GM12878 (cell line): Measurements from ENCODE around the gene BET1. TPM values are rescaled to one million over a fixed set of nuclear protein-coding genes. Genes with fewer than 3 reads are reported as not detected.

Experiments used
- ATAC-seq: fragments of 200-7000 bp; cut with Tn5 transposase; 3 replicates; pipeline ENCODE4 v1.9.1; 2020; ENCODE audit warnings: mild to moderate bottlenecking, moderate library complexity
- BruUV-seq: library from RNA; stranded (reverse); fragments of 400-500 nt; replicated peaks from 2 replicates; lab custom pipeline; 2021; lab: Mats Ljungman, UMichigan
- CTCF ChIA-PET: fragments of 300-600 bp; sonication (Branson Sonifier 250); formaldehyde crosslinking; extraction: SDS; loops from one replicate; lab custom pipeline; 2021; ENCODE audit warnings: inconsistent platforms; lab: Yijun Ruan, JAX
- POLR2A ChIA-PET: fragments of 350-600 bp; formaldehyde crosslinking; extraction: SDS; loops from one replicate; lab custom pipeline; 2021; ENCODE audit warnings: inconsistent platforms; lab: Charles Lee
- RAD21 ChIA-PET: fragments of 300-600 bp; sonication (Branson Sonifier 250); formaldehyde crosslinking; loops from one replicate; lab custom pipeline; 2023; ENCODE audit warnings: antibody characterized with exemption; ENCODE audit not compliant: unreplicated experiment; lab: Charles Lee
- SMC1A ChIA-PET: fragments of 300-600 bp; sonication (Branson Sonifier 250); formaldehyde crosslinking; loops from one replicate; lab custom pipeline; 2023; ENCODE audit not compliant: unreplicated experiment, uncharacterized antibody; lab: Charles Lee
- DNase-seq: peaks from one replicate; pipeline ENCODE4 v3.0.0-alpha.2; 2011; ENCODE audit warnings: low read depth, low spot score
- FAIRE-seq: peaks from 3 replicates; lab custom pipeline; 2011; peaks lifted over from hg19 to GRCh38; lab: Jason Lieb, UNC
- H2AFZ ChIP-seq: 2 replicates; pipeline ENCODE4 v1.6.0; 2011; ENCODE audit warnings: low read depth, low read length, control low read depth; ENCODE audit not compliant: control insufficient read depth
- H3K27ac ChIP-seq: 2 replicates; pipeline ENCODE4 v1.5.1; 2011; ENCODE audit warnings: control low read depth; ENCODE audit not compliant: control insufficient read depth, insufficient read depth
- H3K27me3 ChIP-seq, 2 experiments: replicated peaks in 1 of 2; 2 replicates each; pipeline versions ENCODE4 v1.6.0 to v1.6.1; 2011; ENCODE audit warnings: low read length in 1 of 2; ENCODE audit not compliant: control insufficient read depth in 2 of 2, insufficient read depth in 2 of 2
- H3K36me3 ChIP-seq, 2 experiments: 2 replicates each; pipeline ENCODE4 v1.5.1; 2011; ENCODE audit warnings: low read length in 1 of 2; ENCODE audit not compliant: control insufficient read depth in 2 of 2, insufficient read depth in 2 of 2
- H3K4me1 ChIP-seq: 2 replicates; pipeline ENCODE4 v1.6.1; 2011; ENCODE audit warnings: mild to moderate bottlenecking, low read length, moderate library complexity, mixed read lengths; ENCODE audit not compliant: control insufficient read depth, insufficient read depth
- H3K4me2 ChIP-seq: 2 replicates; pipeline ENCODE4 v1.6.0; 2011; ENCODE audit warnings: control low read depth; ENCODE audit not compliant: control insufficient read depth, insufficient read depth
- H3K4me3 ChIP-seq: fragments of 200-600 bp; sonication (generic); 2 replicates; pipeline ENCODE4 v1.5.1; 2016
- H3K79me2 ChIP-seq: 2 replicates; pipeline ENCODE4 v1.6.0; 2011; ENCODE audit warnings: low read length; ENCODE audit not compliant: control insufficient read depth, insufficient read depth
- H3K9ac ChIP-seq: 2 replicates; pipeline ENCODE4 v1.8.0; 2011; ENCODE audit warnings: low read length, control low read depth, mixed read lengths; ENCODE audit not compliant: control insufficient read depth, insufficient read depth
- H3K9me3 ChIP-seq: replicated peaks from 3 replicates; pipeline ENCODE4 v1.5.1; 2011; ENCODE audit warnings: mild to moderate bottlenecking, low read length; ENCODE audit not compliant: control insufficient read depth, insufficient read depth
- H4K20me1 ChIP-seq: 2 replicates; pipeline ENCODE4 v1.6.0; 2011; ENCODE audit not compliant: control insufficient read depth, insufficient read depth
- BHLHE40 ChIP-seq, 2 experiments: fragments of 450-650 bp in 1 of 2; IDR thresholded peaks; 2 replicates each; pipeline ENCODE4 v1.6.1; 2011 to 2017; ENCODE audit warnings: low read depth in 2 of 2, borderline replicate concordance in 1 of 2, improper control_type of control experiment in 1 of 2, low read length in 1 of 2, mild to moderate bottlenecking in 1 of 2
- CEBPZ ChIP-seq: fragments of 150-350 bp; IDR thresholded peaks from 2 replicates; pipeline ENCODE4 v1.6.1; 2016; ENCODE audit warnings: low read depth, low read length
- CREB1 ChIP-seq: IDR thresholded peaks from 2 replicates; pipeline ENCODE4 v1.6.1; 2012; ENCODE audit warnings: low read depth, mild to moderate bottlenecking, inconsistent platforms
- KAT2A ChIP-seq: conservative IDR thresholded peaks from 2 replicates; pipeline ENCODE4 v1.6.1; 2011; ENCODE audit warnings: low read depth, low read length; ENCODE audit not compliant: control insufficient read depth
- MEF2A ChIP-seq: IDR thresholded peaks from 2 replicates; pipeline ENCODE4 v1.6.1; 2011; ENCODE audit warnings: low read depth, mild to moderate bottlenecking, low read length, moderate library complexity; ENCODE audit not compliant: insufficient read depth
- RCOR1 ChIP-seq: conservative IDR thresholded peaks from 2 replicates; pipeline ENCODE4 v1.6.1; 2012; ENCODE audit warnings: low read depth, low read length, improper control_type of control experiment
- RELB ChIP-seq: fragments of 450-650 bp; IDR thresholded peaks from 2 replicates; pipeline ENCODE4 v1.6.1; 2017; ENCODE audit warnings: low read depth, mild to moderate bottlenecking, moderate library complexity
- ZNF274 ChIP-seq: IDR thresholded peaks from one replicate; pipeline ENCODE4 v1.8.0; 2011; ENCODE audit not compliant: insufficient read length, insufficient read depth
- WGBS: methylation state at CpG from one replicate; pipeline ENCODE4 v1.1.6; 2016; ENCODE audit warnings: low lambda C conversion rate; ENCODE audit not compliant: insufficient replicate concordance, insufficient coverage; ENCODE audit errors: missing lambda C conversion rate; 5-methylcytosine and 5-hydroxymethylcytosine counted together
- in situ Hi-C: fragments of 300-500 bp; cut with MboI; formaldehyde crosslinking; loops from 9 replicates; pipeline ENCODE4 v1.14.3; 2018; ENCODE audit warnings: mixed read lengths
- intact Hi-C: fragments of 100-400 bp; cut with micrococcal nuclease; formaldehyde crosslinking; loops from one replicate; pipeline ENCODE4 v1.14.2; 2022; ENCODE audit not compliant: unreplicated experiment
- polyA plus RNA-seq, 11 experiments: library from polyadenylated mRNA; depleted of rRNA in 4 of 11; unstranded in 6 of 11; stranded (reverse) in 5 of 11; fragments of >200 nt; fragmentation: Nextera tagmentation in 4 of 11; fragmentation: Illumina TruSeq in 1 of 11; extraction: Ambion mirVana in 4 of 11; extraction: Trizol in 1 of 11; gene quantifications; 1 replicate in 1 of 11; 2 replicates in 10 of 11; pipeline versions ENCODE4 v1.2.1 to v1.2.3, GENCODE V29; 2011 to 2016; ENCODE audit warnings: inconsistent platforms in 2 of 11, missing spikeins in 2 of 11, low read depth in 1 of 11
- total RNA-seq, 4 experiments: library from RNA; depleted of rRNA in 3 of 4; stranded (reverse); fragments of >200 nt in 3 of 4; fragmentation: Illumina TruSeq in 1 of 4; extraction: Trizol in 1 of 4; gene quantifications; 2 replicates each; pipeline versions ENCODE4 v1.2.1 to v1.2.3, GENCODE V29; 2013 to 2021
- TF ChIP-seq, protein P1 (sequence below): IDR thresholded peaks from 2 replicates; pipeline ENCODE4 v1.6.1; 2012; ENCODE audit warnings: improper control_type of control experiment, low read depth, low read length; ENCODE audit not compliant: insufficient replicate concordance
- TF ChIP-seq, protein P2 (sequence below): fragments of 150-350 bp; IDR thresholded peaks from 2 replicates; pipeline ENCODE4 v1.6.1; 2014; ENCODE audit warnings: mild to moderate bottlenecking, low read depth, low read length

Gene BET1
- total and polyA plus RNA-seq, 10 of the 15 experiments (the other 5 are each of a cell fraction or from before 2014, with no cell fraction given) = 12.5 to 99.5 (median 28.4) TPM

GRCh38 chr7:93958651-93959050 is 45.5 kb downstream of the BET1 start (continued):
- TF ChIP-seq, protein P1, sequence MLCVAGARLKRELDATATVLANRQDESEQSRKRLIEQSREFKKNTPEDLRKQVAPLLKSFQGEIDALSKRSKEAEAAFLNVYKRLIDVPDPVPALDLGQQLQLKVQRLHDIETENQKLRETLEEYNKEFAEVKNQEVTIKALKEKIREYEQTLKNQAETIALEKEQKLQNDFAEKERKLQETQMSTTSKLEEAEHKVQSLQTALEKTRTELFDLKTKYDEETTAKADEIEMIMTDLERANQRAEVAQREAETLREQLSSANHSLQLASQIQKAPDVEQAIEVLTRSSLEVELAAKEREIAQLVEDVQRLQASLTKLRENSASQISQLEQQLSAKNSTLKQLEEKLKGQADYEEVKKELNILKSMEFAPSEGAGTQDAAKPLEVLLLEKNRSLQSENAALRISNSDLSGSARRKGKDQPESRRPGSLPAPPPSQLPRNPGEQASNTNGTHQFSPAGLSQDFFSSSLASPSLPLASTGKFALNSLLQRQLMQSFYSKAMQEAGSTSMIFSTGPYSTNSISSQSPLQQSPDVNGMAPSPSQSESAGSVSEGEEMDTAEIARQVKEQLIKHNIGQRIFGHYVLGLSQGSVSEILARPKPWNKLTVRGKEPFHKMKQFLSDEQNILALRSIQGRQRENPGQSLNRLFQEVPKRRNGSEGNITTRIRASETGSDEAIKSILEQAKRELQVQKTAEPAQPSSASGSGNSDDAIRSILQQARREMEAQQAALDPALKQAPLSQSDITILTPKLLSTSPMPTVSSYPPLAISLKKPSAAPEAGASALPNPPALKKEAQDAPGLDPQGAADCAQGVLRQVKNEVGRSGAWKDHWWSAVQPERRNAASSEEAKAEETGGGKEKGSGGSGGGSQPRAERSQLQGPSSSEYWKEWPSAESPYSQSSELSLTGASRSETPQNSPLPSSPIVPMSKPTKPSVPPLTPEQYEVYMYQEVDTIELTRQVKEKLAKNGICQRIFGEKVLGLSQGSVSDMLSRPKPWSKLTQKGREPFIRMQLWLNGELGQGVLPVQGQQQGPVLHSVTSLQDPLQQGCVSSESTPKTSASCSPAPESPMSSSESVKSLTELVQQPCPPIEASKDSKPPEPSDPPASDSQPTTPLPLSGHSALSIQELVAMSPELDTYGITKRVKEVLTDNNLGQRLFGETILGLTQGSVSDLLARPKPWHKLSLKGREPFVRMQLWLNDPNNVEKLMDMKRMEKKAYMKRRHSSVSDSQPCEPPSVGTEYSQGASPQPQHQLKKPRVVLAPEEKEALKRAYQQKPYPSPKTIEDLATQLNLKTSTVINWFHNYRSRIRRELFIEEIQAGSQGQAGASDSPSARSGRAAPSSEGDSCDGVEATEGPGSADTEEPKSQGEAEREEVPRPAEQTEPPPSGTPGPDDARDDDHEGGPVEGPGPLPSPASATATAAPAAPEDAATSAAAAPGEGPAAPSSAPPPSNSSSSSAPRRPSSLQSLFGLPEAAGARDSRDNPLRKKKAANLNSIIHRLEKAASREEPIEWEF = no peak

GRCh38 chr7:93958216-93958615 is 45.9 kb downstream of the BET1 start:
- in situ Hi-C loops (no loop called here), intact Hi-C loops (no loop called here)
- SMC1A ChIA-PET = interaction anchor here (0.9 kb wide), 1 partner anchor 14 kb away, joined by 3 read pairs; no protein-coding TSS in a partner anchor
- no peak overlapping the region for H3K4me2 ChIP-seq
- DNase-seq = no peak
- no peaks in the 10 kb centered on the region for H4K20me1 ChIP-seq
- no peaks in the 10 kb centered on the region for H3K79me2 ChIP-seq
- CTCF ChIA-PET = interaction anchor here (0.7 to 1.4 kb wide), 2 partner anchors 9 to 129 kb away, joined by 3 read pairs; no protein-coding TSS in a partner anchor
- 94% methylated on average over 3 of the region's 3 CpGs for WGBS
- H3K27ac ChIP-seq = no peak overlapping the region
- no peaks in the 10 kb centered on the region for H3K27me3 ChIP-seq
- RAD21 ChIA-PET = no interaction called here
- BruUV-seq = no TSS peak
- no peak for ATAC-seq
- no peak overlapping the region for H3K4me3 ChIP-seq
- POLR2A ChIA-PET = no interaction called here
- H3K4me1 ChIP-seq = no peaks in the 10 kb centered on the region
- H3K36me3 ChIP-seq = no peaks in the 10 kb centered on the region
- no peak overlapping the region for H2AFZ ChIP-seq
- H3K9ac ChIP-seq = no peak overlapping the region
- no peaks in the 10 kb centered on the region for H3K9me3 ChIP-seq
- no peak for FAIRE-seq
- TF ChIP-seq RELB = no peak
- TF ChIP-seq KAT2A = no peak
- no peak for TF ChIP-seq CREB1
- TF ChIP-seq, protein P2, sequence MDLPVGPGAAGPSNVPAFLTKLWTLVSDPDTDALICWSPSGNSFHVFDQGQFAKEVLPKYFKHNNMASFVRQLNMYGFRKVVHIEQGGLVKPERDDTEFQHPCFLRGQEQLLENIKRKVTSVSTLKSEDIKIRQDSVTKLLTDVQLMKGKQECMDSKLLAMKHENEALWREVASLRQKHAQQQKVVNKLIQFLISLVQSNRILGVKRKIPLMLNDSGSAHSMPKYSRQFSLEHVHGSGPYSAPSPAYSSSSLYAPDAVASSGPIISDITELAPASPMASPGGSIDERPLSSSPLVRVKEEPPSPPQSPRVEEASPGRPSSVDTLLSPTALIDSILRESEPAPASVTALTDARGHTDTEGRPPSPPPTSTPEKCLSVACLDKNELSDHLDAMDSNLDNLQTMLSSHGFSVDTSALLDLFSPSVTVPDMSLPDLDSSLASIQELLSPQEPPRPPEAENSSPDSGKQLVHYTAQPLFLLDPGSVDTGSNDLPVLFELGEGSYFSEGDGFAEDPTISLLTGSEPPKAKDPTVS = no peak
- no peak for TF ChIP-seq BHLHE40 (IDR thresholded peaks at IDR 0.05; ENCODE audit: borderline replicate concordance in 1 of 2, low read depth in 2 of 2, low read length in 1 of 2)
- TF ChIP-seq CEBPZ = no peak
- TF ChIP-seq ZNF274 = no peak
- no peak for TF ChIP-seq MEF2A
- TF ChIP-seq RCOR1 = no peak
